ENCODE results near the gene RPH3AL. TPM values are rescaled to one million over a fixed set of nuclear protein-coding genes. Genes with fewer than 3 reads are reported as not detected.

Gene RPH3AL
- total RNA-seq, 1 experiment from 2014 or later, result 3.0 TPM

DNA sequence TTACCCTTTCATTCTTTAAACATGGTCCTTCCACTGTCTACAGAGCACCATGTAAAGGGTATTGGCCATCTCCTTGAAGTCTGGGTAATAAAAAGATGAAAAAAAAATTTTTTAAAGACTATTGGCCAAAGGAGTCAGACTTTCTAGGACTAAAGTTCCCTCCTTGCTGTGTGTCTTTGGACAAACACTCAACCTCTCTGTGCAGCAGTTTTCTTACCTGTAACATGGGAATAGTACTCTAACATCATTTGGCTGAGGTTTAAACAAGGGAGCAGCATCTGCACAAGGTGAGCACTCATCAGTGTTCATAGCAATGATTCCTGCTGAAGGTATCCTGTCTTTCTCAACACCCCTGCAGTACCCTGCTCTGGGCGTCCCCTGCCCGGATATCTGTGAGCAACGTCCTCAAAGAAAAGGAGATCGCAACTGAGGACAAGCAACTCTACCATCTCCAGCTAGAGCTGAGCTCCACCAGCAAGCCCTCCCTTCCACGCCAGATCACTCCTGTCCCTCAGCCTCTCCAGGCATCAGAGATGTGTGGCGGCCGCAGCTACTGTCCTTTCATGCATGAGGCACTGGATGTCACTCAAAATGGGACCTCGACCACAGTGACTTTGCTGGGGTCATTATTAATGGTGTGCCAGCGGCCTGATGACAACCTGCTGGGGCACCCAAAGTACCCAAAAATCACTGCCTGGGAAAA is 29.5 kb upstream of the RPH3AL start:
- H3K4me1 ChIP-seq (ENCODE audit: insufficient read depth, low read length), result no peaks in the 10 kb centered on the region; the same call in 1 of the 2 replicates
- Mint-ChIP-seq H3K9me3 (peaks cover 4% of the 10 kb centered on the region in 2 experiments; a peak in 4 of 5 replicates), H3K4me1 (peaks cover 40 to 52% of the 10 kb centered on the region in 2 experiments), H3K36me3 (ENCODE audit: insufficient read depth in 1 of 3, low read depth in 3 of 3) (peaks cover 3 to 5% (median 4%) of the 10 kb centered on the region in 3 experiments; a peak in 6 of 7 replicates), H3K27me3 (ENCODE audit: low read depth) (peaks cover 58% of the 10 kb centered on the region), H3K27ac (no peak overlapping the region), H3K4me3 (no peak overlapping the region; a peak in 1 of 5 replicates)
- no peak overlapping the region for H3K23ac ChIP-seq (ENCODE audit: insufficient read length, low read depth, low read length)
- no peak overlapping the region for H2BK120ac ChIP-seq (ENCODE audit: low read depth, low read length, poor library complexity, severe bottlenecking)
- no peaks in the 10 kb centered on the region for H3K79me1 ChIP-seq (ENCODE audit: insufficient read depth, low read depth, low read length, poor library complexity, severe bottlenecking)
- no peak overlapping the region for H3K4ac ChIP-seq (ENCODE audit: low read depth, low read length)
- no peaks in the 10 kb centered on the region for H4K20me1 ChIP-seq (ENCODE audit: control insufficient read depth, insufficient read depth, insufficient read length)
- H2AK5ac ChIP-seq (ENCODE audit: insufficient read length, low read length), result no peak overlapping the region
- H2AFZ ChIP-seq (ENCODE audit: low read length), result no peak overlapping the region
- DNase-seq, result no peak
- peak overlapping the region; percentile 57; the same call in 1 of the 2 replicates for H3K14ac ChIP-seq (ENCODE audit: insufficient read depth, low read length)
- H3K4me2 ChIP-seq (ENCODE audit: insufficient read depth, insufficient read length, low read length), result peak overlapping the region; percentile 1
- TF ChIP-seq CTCF (conservative IDR thresholded peaks at IDR 0.05), result no peak
- peaks cover 10% of the 10 kb centered on the region; the same call in 1 of the 2 replicates for H3K27me3 ChIP-seq (ENCODE audit: insufficient read depth, low read length)
- WGBS (ENCODE audit: extremely low coverage, insufficient read length, low lambda C conversion rate), result no CpG with 5 or more reads among the region's 9 CpGs
- no peak overlapping the region for H4K8ac ChIP-seq (replicated peaks; ENCODE audit: insufficient read length, low read depth, low read length)
- no peak overlapping the region for H3K18ac ChIP-seq (ENCODE audit: insufficient read length, low read depth, low read length)
- peaks cover 4% of the 10 kb centered on the region for H3K23me2 ChIP-seq (ENCODE audit: insufficient read length, low read depth, low read length, poor library complexity, severe bottlenecking)
- H2BK12ac ChIP-seq (ENCODE audit: insufficient read length, low read depth, low read length), result no peak overlapping the region
- no peak overlapping the region for H3T11ph ChIP-seq (ENCODE audit: low read length)
- H2BK5ac ChIP-seq (ENCODE audit: insufficient read length, low read length), result no peak overlapping the region
- no peaks in the 10 kb centered on the region for H3K9me3 ChIP-seq (ENCODE audit: control insufficient read depth, low read depth, low read length)
- no peak overlapping the region for H4K91ac ChIP-seq (ENCODE audit: insufficient read length, low read depth, low read length)
- H3K27ac ChIP-seq (ENCODE audit: insufficient read length, low read depth, low read length), result no peak overlapping the region
- H3K56ac ChIP-seq (ENCODE audit: insufficient read length, low read depth, low read length), result no peak overlapping the region
- no peak overlapping the region for H2BK15ac ChIP-seq (ENCODE audit: low read depth, low read length)
- H2BK20ac ChIP-seq (ENCODE audit: low read depth, low read length, poor library complexity, severe bottlenecking), result no peak overlapping the region
- H3K9ac ChIP-seq (ENCODE audit: extremely low read depth, insufficient read length, low read length), result no peak overlapping the region
- H3K79me2 ChIP-seq (ENCODE audit: insufficient read depth, low read length), result no peaks in the 10 kb centered on the region
- H4K5ac ChIP-seq (ENCODE audit: insufficient read length, low read depth, low read length), result no peak overlapping the region

Measured in H9 (cell line).